ENCODE measurements around the gene CTDNEP1.

- TF ChIP-seq CTCF (IDR thresholded peaks at IDR 0.05) (no peak), POLR2A (IDR thresholded peaks at IDR 0.05) (no peak)
Observed at GRCh38 chr17:7292194-7292593, 40.7 kb upstream of the CTDNEP1 start.
